Endothelial cell of umbilical vein (primary cell): ENCODE measurements around the gene PAK4. TPM values are rescaled to one million over a fixed set of nuclear protein-coding genes. Genes with fewer than 3 reads are reported as not detected.

Experiments
- BruUV-seq: library from RNA; stranded (reverse); fragments of 400-500 nt; replicated peaks from 2 replicates; lab custom pipeline; 2021; lab: Mats Ljungman, UMichigan
- CTCF ChIA-PET: fragments of 300-600, 350-600 bp; sonication (Branson Sonifier 250); formaldehyde crosslinking; loops from one replicate; lab custom pipeline; 2021; ENCODE audit warnings: antibody characterized with exemption, inconsistent platforms; lab: Charles Lee
- POLR2A ChIA-PET: fragments of 300-600, 350-600 bp; sonication (Branson Sonifier 250); formaldehyde crosslinking; loops from one replicate; lab custom pipeline; 2021; ENCODE audit warnings: antibody characterized with exemption, inconsistent platforms; lab: Charles Lee
- DNase-seq: peaks from one replicate; pipeline ENCODE4 v3.0.0-alpha.2; 2011; ENCODE audit warnings: low read depth, low spot score
- FAIRE-seq: peaks from 2 replicates; lab custom pipeline; 2011; peaks lifted over from hg19 to GRCh38; lab: Jason Lieb, UNC
- H2AFZ ChIP-seq: 2 replicates; pipeline ENCODE4 v1.6.0; 2012; ENCODE audit warnings: low read depth, low read length, control low read depth, inconsistent platforms
- H3K27ac ChIP-seq: 2 replicates; pipeline ENCODE4 v1.5.1; 2011; ENCODE audit warnings: low read depth, mild to moderate bottlenecking, control low read depth, low read length, moderate library complexity; ENCODE audit not compliant: insufficient read depth
- H3K27me3 ChIP-seq, 2 experiments: 2 replicates each; pipeline versions ENCODE4 v1.6.0 to v1.6.1; 2011; ENCODE audit warnings: low read length in 2 of 2, mixed read lengths in 1 of 2; ENCODE audit not compliant: control insufficient read depth in 2 of 2, insufficient read depth in 2 of 2
- H3K36me3 ChIP-seq, 2 experiments: 2 replicates in 1 of 2; 3 replicates in 1 of 2; pipeline ENCODE4 v1.5.1; 2011; ENCODE audit warnings: low read length in 2 of 2, mild to moderate bottlenecking in 1 of 2, moderate library complexity in 1 of 2; ENCODE audit not compliant: control insufficient read depth in 2 of 2, insufficient read depth in 2 of 2; ENCODE audit errors: extremely low read depth in 1 of 2
- H3K4me1 ChIP-seq: 3 replicates; pipeline ENCODE4 v1.5.1; 2011; ENCODE audit warnings: mild to moderate bottlenecking, low read length; ENCODE audit not compliant: control insufficient read depth, insufficient read depth; ENCODE audit errors: extremely low read depth
- H3K4me2 ChIP-seq: 2 replicates; pipeline ENCODE4 v1.6.1; 2011; ENCODE audit warnings: low read length, control low read depth, mixed read lengths; ENCODE audit not compliant: insufficient read depth
- H3K4me3 ChIP-seq, 3 experiments: fragments of 200-600 bp in 1 of 3; sonication (generic), shearing (Covaris generic) in 1 of 3; replicated peaks in 1 of 3; 2 replicates each; pipeline ENCODE4 v1.5.1; 2011 to 2016; ENCODE audit warnings: control low read depth in 3 of 3, low read length in 3 of 3, mild to moderate bottlenecking in 2 of 3, inconsistent platforms in 1 of 3, low read depth in 1 of 3, moderate library complexity in 1 of 3; ENCODE audit not compliant: insufficient read depth in 1 of 3
- H3K79me2 ChIP-seq: 2 replicates; pipeline ENCODE4 v1.6.0; 2012; ENCODE audit warnings: low read length, inconsistent platforms; ENCODE audit not compliant: control insufficient read depth, insufficient read depth
- H3K9ac ChIP-seq: replicated peaks from 2 replicates; pipeline ENCODE3; 2011; ENCODE audit warnings: low read length, control low read depth; ENCODE audit not compliant: insufficient read depth; ENCODE audit errors: extremely low read depth
- H3K9me1 ChIP-seq: replicated peaks from 3 replicates; pipeline ENCODE4 v1.6.0; 2011; ENCODE audit warnings: mild to moderate bottlenecking, low read length; ENCODE audit not compliant: control insufficient read depth, insufficient read depth; ENCODE audit errors: extremely low read depth
- H3K9me3 ChIP-seq: replicated peaks from 2 replicates; pipeline ENCODE4 v1.5.1; 2012; ENCODE audit warnings: low read length, inconsistent platforms; ENCODE audit not compliant: control insufficient read depth, insufficient read depth
- H4K20me1 ChIP-seq: replicated peaks from 2 replicates; pipeline ENCODE3; 2011; ENCODE audit warnings: mild to moderate bottlenecking, low read length; ENCODE audit not compliant: control insufficient read depth, insufficient read depth; ENCODE audit errors: extremely low read depth
- EZH2 ChIP-seq: IDR thresholded peaks from 2 replicates; pipeline ENCODE4 v1.6.1; 2012; ENCODE audit warnings: borderline replicate concordance, low read depth, mild to moderate bottlenecking, moderate library complexity, low read length, inconsistent platforms; ENCODE audit not compliant: severe bottlenecking
- FOS ChIP-seq: IDR thresholded peaks from 2 replicates; pipeline ENCODE4 v1.6.1; 2011; ENCODE audit warnings: mild to moderate bottlenecking, low read length, moderate library complexity, borderline replicate concordance; ENCODE audit not compliant: insufficient read depth
- GATA2 ChIP-seq: IDR thresholded peaks from 2 replicates; pipeline ENCODE4 v1.7.0; 2011; ENCODE audit warnings: low read depth, mild to moderate bottlenecking, moderate library complexity, mixed read lengths, low read length; ENCODE audit not compliant: insufficient read length, insufficient read depth
- JUN ChIP-seq: IDR thresholded peaks from 2 replicates; pipeline ENCODE4 v1.6.1; 2011; ENCODE audit warnings: borderline replicate concordance, low read depth; ENCODE audit not compliant: insufficient read length, insufficient read depth
- MYC ChIP-seq: IDR thresholded peaks from one replicate; pipeline ENCODE4 v1.6.1; 2011; ENCODE audit warnings: mild to moderate bottlenecking, low read depth, low read length
- POLR2A ChIP-seq: IDR thresholded peaks from 2 replicates; pipeline ENCODE4 v1.6.1; 2012; ENCODE audit warnings: low read depth, mild to moderate bottlenecking, control low read depth, low read length
- POLR2AphosphoS5 ChIP-seq: IDR thresholded peaks from 2 replicates; pipeline ENCODE4 v1.6.1; 2012; ENCODE audit warnings: low read depth, mild to moderate bottlenecking, control low read depth, low read length, moderate library complexity; ENCODE audit not compliant: insufficient read depth
- dilution Hi-C: fragments of 300-500 bp; cut with MboI; formaldehyde crosslinking; loops from one replicate; pipeline ENCODE4 v1.15.0; 2019; ENCODE audit warnings: low sequenced_read_pairs; ENCODE audit not compliant: extremely low pct_ligation_motif_present
- intact Hi-C: fragments of 100-400 bp; cut with micrococcal nuclease; formaldehyde crosslinking; loops from one replicate; pipeline ENCODE4 v1.10.0; 2022
- polyA plus RNA-seq, 4 experiments: library from polyadenylated mRNA; depleted of rRNA in 3 of 4; stranded (reverse) in 3 of 4; unstranded in 1 of 4; fragments of >200 nt; gene quantifications; 2 replicates each; pipeline versions ENCODE4 v1.2.1 to v1.2.3, GENCODE V29; 2011 to 2012; ENCODE audit warnings: missing spikeins in 1 of 4
- total RNA-seq: library from RNA; stranded (reverse); gene quantifications from 2 replicates; pipeline ENCODE4 v1.2.3, GENCODE V29; 2021
- TF ChIP-seq, protein P1 (sequence below): IDR thresholded peaks from 2 replicates; pipeline ENCODE4 v1.6.1; 2011; ENCODE audit not compliant: insufficient read depth, insufficient read length
- TF ChIP-seq, protein P2 (sequence below), 2 donors: IDR thresholded peaks; 1 replicate in 1 of 2; 2 replicates in 1 of 2; pipeline ENCODE4 v1.5.1; 2011; ENCODE audit warnings: low read length in 2 of 2, mild to moderate bottlenecking in 2 of 2, moderate library complexity in 2 of 2, control low read depth in 1 of 2, inconsistent platforms in 1 of 2, low read depth in 1 of 2; ENCODE audit not compliant: insufficient read depth in 1 of 2; ENCODE audit errors: extremely low read depth in 1 of 2

The PAK4 gene
- total and polyA plus RNA-seq, 2 donors (not counting 3 experiments of a cell fraction or from before 2014, with no cell fraction given): 39.8 to 55.4 TPM

DNA sequence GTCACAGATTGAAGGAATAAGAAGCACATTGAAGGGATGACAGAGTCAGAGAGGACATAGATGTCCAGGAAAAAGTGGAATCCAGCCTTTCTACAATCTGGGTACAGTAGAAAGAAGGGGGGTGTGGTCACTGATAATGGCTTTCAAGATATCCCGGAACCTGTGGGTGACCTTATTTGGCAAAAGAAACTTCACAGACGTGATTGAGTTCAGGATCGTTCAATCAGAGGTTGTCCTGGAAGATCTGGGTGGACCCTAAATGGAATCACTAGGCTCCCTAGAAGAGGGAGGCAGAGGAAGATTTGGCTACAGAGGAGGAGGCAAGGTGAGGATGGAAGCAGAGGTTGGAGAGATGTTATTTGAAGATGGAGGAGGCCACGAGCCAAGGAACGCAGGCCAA lies 91.5 kb downstream of the PAK4 start:
- Histone ChIP-seq H3K4me1 (no peaks in the 10 kb centered on the region), H3K79me2 (no peaks in the 10 kb centered on the region), H3K36me3 (no peaks in the 10 kb centered on the region), H3K27me3 (peaks cover 0 to 2% of the 10 kb centered on the region in 2 experiments), H3K9me3 (no peaks in the 10 kb centered on the region), H3K9ac (no peak overlapping the region), H3K4me3 (no peak overlapping the region), H3K9me1 (no peaks in the 10 kb centered on the region), H4K20me1 (no peaks in the 10 kb centered on the region), H3K27ac (no peak overlapping the region), H3K4me2 (no peak overlapping the region), H2AFZ (no peak overlapping the region)
- POLR2A ChIA-PET: no interaction called here
- CTCF ChIA-PET: interaction anchor here (1.7 kb wide), 1 partner anchor 165 kb away, joined by 4 read pairs; no protein-coding TSS in a partner anchor
- no TSS peak for BruUV-seq
- intact Hi-C loops: no loop called here
- dilution Hi-C loops: no loop called here
- FAIRE-seq: no peak
- TF ChIP-seq GATA2: no peak
- DNase-seq: no peak

DNA sequence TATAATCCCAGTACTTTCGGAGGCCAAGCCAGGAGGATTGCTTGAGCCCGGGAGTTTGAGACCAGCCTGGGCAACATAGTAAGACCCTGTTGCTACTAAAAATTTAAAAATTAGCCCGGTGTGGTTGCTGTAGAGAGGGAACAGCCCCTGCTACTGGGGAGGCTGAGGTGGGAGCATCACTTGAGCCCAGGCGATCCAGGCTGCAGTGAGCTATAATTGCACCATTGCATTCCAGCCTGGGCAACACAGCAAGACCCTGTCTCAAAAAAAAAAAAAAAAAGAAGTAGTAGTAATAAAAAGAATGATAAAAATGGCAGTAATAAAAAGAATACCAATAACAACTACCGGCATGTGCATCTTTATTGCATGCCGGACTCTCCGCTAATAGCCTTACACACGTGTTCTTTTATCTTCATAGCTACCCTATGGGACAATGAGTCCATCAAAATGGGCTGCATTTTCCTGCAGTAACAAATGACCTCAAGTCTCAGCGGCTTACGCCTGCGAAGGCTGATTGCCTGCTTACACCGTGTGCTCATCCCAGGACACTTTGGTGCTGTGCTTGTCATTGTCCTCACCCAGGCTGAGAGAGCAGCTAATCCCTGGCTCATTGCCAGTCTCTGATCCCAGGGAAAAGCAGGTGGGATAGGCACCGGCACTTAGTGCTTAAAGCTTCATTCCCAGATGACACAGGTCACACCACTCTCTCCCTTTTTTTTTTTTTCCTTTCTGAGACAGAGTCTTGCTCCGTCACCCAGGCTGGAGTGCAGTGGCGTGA lies 92.8 kb downstream of the PAK4 start:
- Histone ChIP-seq H3K9ac (no peak overlapping the region), H3K36me3 (no peaks in the 10 kb centered on the region), H2AFZ (no peak overlapping the region), H3K9me3 (no peaks in the 10 kb centered on the region), H3K9me1 (no peaks in the 10 kb centered on the region), H4K20me1 (no peaks in the 10 kb centered on the region), H3K4me2 (no peak overlapping the region), H3K4me3 (no peak overlapping the region), H3K79me2 (no peaks in the 10 kb centered on the region), H3K4me1 (no peaks in the 10 kb centered on the region), H3K27me3 (peaks cover 0 to 2% of the 10 kb centered on the region in 2 experiments), H3K27ac (no peak overlapping the region)
- no peak for TF ChIP-seq JUN
- TF ChIP-seq GATA2: no peak
- no peak for TF ChIP-seq FOS
- no peak for TF ChIP-seq EZH2
- TF ChIP-seq POLR2AphosphoS5: no peak
- TF ChIP-seq, protein P1, sequence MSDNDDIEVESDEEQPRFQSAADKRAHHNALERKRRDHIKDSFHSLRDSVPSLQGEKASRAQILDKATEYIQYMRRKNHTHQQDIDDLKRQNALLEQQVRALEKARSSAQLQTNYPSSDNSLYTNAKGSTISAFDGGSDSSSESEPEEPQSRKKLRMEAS: no peak
- TF ChIP-seq POLR2A: no peak
- TF ChIP-seq MYC: no peak
- TF ChIP-seq, protein P2, sequence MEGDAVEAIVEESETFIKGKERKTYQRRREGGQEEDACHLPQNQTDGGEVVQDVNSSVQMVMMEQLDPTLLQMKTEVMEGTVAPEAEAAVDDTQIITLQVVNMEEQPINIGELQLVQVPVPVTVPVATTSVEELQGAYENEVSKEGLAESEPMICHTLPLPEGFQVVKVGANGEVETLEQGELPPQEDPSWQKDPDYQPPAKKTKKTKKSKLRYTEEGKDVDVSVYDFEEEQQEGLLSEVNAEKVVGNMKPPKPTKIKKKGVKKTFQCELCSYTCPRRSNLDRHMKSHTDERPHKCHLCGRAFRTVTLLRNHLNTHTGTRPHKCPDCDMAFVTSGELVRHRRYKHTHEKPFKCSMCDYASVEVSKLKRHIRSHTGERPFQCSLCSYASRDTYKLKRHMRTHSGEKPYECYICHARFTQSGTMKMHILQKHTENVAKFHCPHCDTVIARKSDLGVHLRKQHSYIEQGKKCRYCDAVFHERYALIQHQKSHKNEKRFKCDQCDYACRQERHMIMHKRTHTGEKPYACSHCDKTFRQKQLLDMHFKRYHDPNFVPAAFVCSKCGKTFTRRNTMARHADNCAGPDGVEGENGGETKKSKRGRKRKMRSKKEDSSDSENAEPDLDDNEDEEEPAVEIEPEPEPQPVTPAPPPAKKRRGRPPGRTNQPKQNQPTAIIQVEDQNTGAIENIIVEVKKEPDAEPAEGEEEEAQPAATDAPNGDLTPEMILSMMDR (IDR thresholded peaks at IDR 0.05; ENCODE audit: extremely low read depth in 1 of 2, insufficient read depth in 1 of 2, low read depth in 1 of 2, low read length in 2 of 2): no peak
- ChIA-PET CTCF (interaction anchor here (1.3 to 1.7 kb wide), 2 partner anchors 15 to 166 kb away, joined by 3 to 4 read pairs; no protein-coding TSS in a partner anchor), POLR2A (no interaction called here)
- no peak for DNase-seq
- intact Hi-C loops (no loop called here), dilution Hi-C loops (no loop called here)
- no TSS peak for BruUV-seq
- no peak for FAIRE-seq
